ENCODE data around the gene PALD1. TPM values are rescaled to one million over a fixed set of nuclear protein-coding genes. Genes with fewer than 3 reads are reported as not detected.
A peak's percentile ranks its signal among the peaks of the same experiment; 100 is the strongest.

Gene PALD1
- total RNA-seq, 1 donor from 2014 or later: not detected

- no peak for FAIRE-seq
- no peak for TF ChIP-seq CTCF (IDR thresholded peaks at IDR 0.05; ENCODE audit: insufficient read depth, low read length, severe bottlenecking)
- Histone ChIP-seq H3K27me3 (ENCODE audit: control insufficient read depth, insufficient read depth, low read length) (no peaks in the 10 kb centered on the region), H3K4me3 (ENCODE audit: low read depth, low read length) (no peak overlapping the region), H3K36me3 (ENCODE audit: control insufficient read depth, insufficient read depth, low read length) (no peaks in the 10 kb centered on the region)
- no peak for DNase-seq (ENCODE audit: low read depth)
Observed at GRCh38 chr10:70615211-70615610, 136.6 kb downstream of the PALD1 start.

GRCh38 chr10:70615784-70616522 lies 137.4 kb downstream of the PALD1 start:
- Histone ChIP-seq H3K4me3 (ENCODE audit: low read depth, low read length) (no peak overlapping the region), H3K36me3 (ENCODE audit: control insufficient read depth, insufficient read depth, low read length) (no peaks in the 10 kb centered on the region), H3K27me3 (ENCODE audit: control insufficient read depth, insufficient read depth, low read length) (no peaks in the 10 kb centered on the region)
- DNase-seq (ENCODE audit: low read depth): peak; percentile 11
- no peak for FAIRE-seq
- TF ChIP-seq CTCF (IDR thresholded peaks at IDR 0.05; ENCODE audit: insufficient read depth, low read length, severe bottlenecking): no peak

GRCh38 chr10:70616761-70617160 lies 138.2 kb downstream of the PALD1 start:
- DNase-seq (ENCODE audit: low read depth) (no peak), FAIRE-seq (no peak)
- no peaks in the 10 kb centered on the region for H3K27me3 ChIP-seq (ENCODE audit: control insufficient read depth, insufficient read depth, low read length)
- H3K4me3 ChIP-seq (ENCODE audit: low read depth, low read length): no peak overlapping the region
- TF ChIP-seq CTCF (IDR thresholded peaks at IDR 0.05; ENCODE audit: insufficient read depth, low read length, severe bottlenecking): no peak
- H3K36me3 ChIP-seq (ENCODE audit: control insufficient read depth, insufficient read depth, low read length): no peaks in the 10 kb centered on the region

Other genes with a start within 250 kb of the PALD1 start
- gene PPA1, start 245.3 kb upstream of the PALD1 start, total RNA-seq: 196 and 350 TPM in 2 replicates
- gene NPFFR1, start 194.8 kb upstream of the PALD1 start, total RNA-seq: under 0.01 TPM in 1 of 2 replicates, not detected in the other
- 3.5 and 3.7 TPM in 2 replicates for gene LRRC20, start 96.1 kb upstream of the PALD1 start, total RNA-seq
- gene EIF4EBP2, start 74.6 kb upstream of the PALD1 start, total RNA-seq: 7.9 and 10.2 TPM in 2 replicates
- under 0.01 TPM in 1 of 2 replicates, not detected in the other for gene NODAL, start 37.1 kb upstream of the PALD1 start, total RNA-seq
- gene PRF1, start 124.0 kb downstream of the PALD1 start, total RNA-seq: not detected in 2 replicates
- under 0.01 and 0.26 TPM in 2 replicates for gene ADAMTS14, start 193.7 kb downstream of the PALD1 start, total RNA-seq

Measured in bronchial epithelial cell (primary cell).